Measurements from ENCODE around the gene RSL24D1.

GRCh38 chr15:55170361-55170760, 26.4 kb downstream of the RSL24D1 start:
- TF ChIP-seq EP300 (IDR thresholded peaks at IDR 0.05; ENCODE audit: borderline replicate concordance), result no peak
- no peak for TF ChIP-seq RAD21 (IDR thresholded peaks at IDR 0.05; ENCODE audit: low read depth)
- TF ChIP-seq FOXM1 (IDR thresholded peaks at IDR 0.05; ENCODE audit: borderline replicate concordance, low read depth), result no peak
- TF ChIP-seq REST (IDR thresholded peaks at IDR 0.05; ENCODE audit: low read depth), result no peak
- no peak for TF ChIP-seq TAF1 (IDR thresholded peaks at IDR 0.05; ENCODE audit: low read depth)
- TF ChIP-seq TEAD4 (IDR thresholded peaks at IDR 0.05), result no peak

Measured in Ishikawa (cell line).